Tibial nerve (tissue), 4 donors: ENCODE results near the gene ZNF25. TPM values are rescaled to one million over a fixed set of nuclear protein-coding genes. Genes with fewer than 3 reads are reported as not detected.

Experiments
- DNase-seq, 2 donors: peaks; one replicate each; pipeline ENCODE4 v3.0.0-alpha.2; 2019; ENCODE audit warnings: low spot score in 2 of 2
- H3K27ac ChIP-seq, 4 donors: fragments of 200-600 bp; sonication (generic) in 3 of 4; one replicate each; pipeline ENCODE4 v1.5.1; 2017 to 2019; ENCODE audit warnings: mild to moderate bottlenecking in 1 of 4
- H3K27me3 ChIP-seq, 2 donors: fragments of 200-600 bp; sonication (generic) in 1 of 2; one replicate each; pipeline versions ENCODE4 v1.5.1 to v1.6.0; 2017 to 2019
- H3K36me3 ChIP-seq, 3 donors: fragments of 200-600 bp; sonication (generic); one replicate each; pipeline ENCODE4 v1.5.1; 2018 to 2019
- H3K4me1 ChIP-seq, 4 donors: fragments of 200-600 bp; sonication (generic) in 3 of 4; one replicate each; pipeline ENCODE4 v1.5.1; 2017 to 2019
- H3K4me3 ChIP-seq, 4 donors: fragments of 200-600 bp; sonication (generic) in 3 of 4; one replicate each; pipeline ENCODE4 v1.5.1; 2017 to 2019; ENCODE audit warnings: mild to moderate bottlenecking in 1 of 4, moderate library complexity in 1 of 4
- H3K9me3 ChIP-seq, 4 donors: fragments of 200-600 bp; sonication (generic) in 3 of 4; one replicate each; pipeline ENCODE4 v1.5.1; 2017 to 2019
- EP300 ChIP-seq, 2 donors: sonication (generic); formaldehyde crosslinking; IDR thresholded peaks; one replicate each; pipeline ENCODE4 v1.6.1; 2017; ENCODE audit warnings: antibody characterized with exemption in 2 of 2, mild to moderate bottlenecking in 1 of 2
- POLR2A ChIP-seq, 2 donors: fragments of 450-650 bp; IDR thresholded peaks; one replicate each; pipeline ENCODE4 v1.6.1; 2017; ENCODE audit warnings: antibody characterized with exemption in 2 of 2, mild to moderate bottlenecking in 2 of 2, moderate library complexity in 2 of 2
- WGBS, 2 donors: methylation state at CpG; one replicate each; pipeline ENCODE4 v1.1.5; 2018; 5-methylcytosine and 5-hydroxymethylcytosine counted together
- total RNA-seq, 4 donors: library from RNA; depleted of rRNA; stranded (reverse); fragments of >200 nt; gene quantifications; one replicate each; pipeline ENCODE4 v1.1.0, GENCODE V29; 2016
- TF ChIP-seq, protein P1 (sequence below), 5 experiments: fragments of 200-600 bp in 3 of 5; fragments of 450-650 bp in 2 of 5; sonication (generic) in 3 of 5; IDR thresholded peaks; one replicate each; pipeline ENCODE4 v1.5.1; 2016 to 2019; ENCODE audit warnings: antibody characterized with exemption in 5 of 5, mild to moderate bottlenecking in 3 of 5, moderate library complexity in 2 of 5

Gene ZNF25
- total RNA-seq, 4 donors from 2014 or later, result 13.8 to 23.2 (median 18.7) TPM

DNA sequence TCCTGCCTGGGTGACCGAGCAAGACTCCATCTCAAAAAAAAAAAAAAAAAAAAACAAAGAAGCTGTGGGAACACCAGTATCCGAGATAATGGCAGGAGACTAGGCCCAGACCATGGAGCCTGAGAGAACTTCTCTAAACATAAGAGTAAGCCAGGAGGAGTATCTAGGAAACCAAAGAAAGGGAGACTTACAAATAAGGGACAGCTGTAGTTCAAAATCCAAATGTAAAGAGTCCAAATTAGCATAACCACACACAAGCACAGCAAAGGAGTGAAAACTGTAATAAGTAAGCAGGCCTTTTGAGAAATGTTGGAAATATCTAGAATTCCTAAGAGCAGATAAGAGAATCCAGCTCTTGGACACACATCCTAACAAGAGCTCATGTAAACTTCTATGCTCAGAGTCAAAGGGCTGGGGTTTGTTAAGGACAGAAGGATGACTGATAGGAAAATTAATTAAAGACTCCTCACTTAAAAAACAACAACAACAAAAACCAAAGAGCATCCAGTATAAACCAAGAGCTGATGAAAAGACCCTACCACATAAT lies 15.8 kb downstream of the ZNF25 start:
- DNase-seq, result no peak
- no peaks in the 10 kb centered on the region for H3K4me1 ChIP-seq
- H3K27ac ChIP-seq, result no peak overlapping the region
- no peaks in the 10 kb centered on the region for H3K27me3 ChIP-seq
- no peak overlapping the region for H3K4me3 ChIP-seq
- H3K36me3 ChIP-seq, result peaks cover 0 to 88% (median 12%) of the 10 kb centered on the region in 3 donors
- 85 to 96% methylated on average over 2 of the region's 2 CpGs for WGBS, 2 donors
- TF ChIP-seq, protein P1, sequence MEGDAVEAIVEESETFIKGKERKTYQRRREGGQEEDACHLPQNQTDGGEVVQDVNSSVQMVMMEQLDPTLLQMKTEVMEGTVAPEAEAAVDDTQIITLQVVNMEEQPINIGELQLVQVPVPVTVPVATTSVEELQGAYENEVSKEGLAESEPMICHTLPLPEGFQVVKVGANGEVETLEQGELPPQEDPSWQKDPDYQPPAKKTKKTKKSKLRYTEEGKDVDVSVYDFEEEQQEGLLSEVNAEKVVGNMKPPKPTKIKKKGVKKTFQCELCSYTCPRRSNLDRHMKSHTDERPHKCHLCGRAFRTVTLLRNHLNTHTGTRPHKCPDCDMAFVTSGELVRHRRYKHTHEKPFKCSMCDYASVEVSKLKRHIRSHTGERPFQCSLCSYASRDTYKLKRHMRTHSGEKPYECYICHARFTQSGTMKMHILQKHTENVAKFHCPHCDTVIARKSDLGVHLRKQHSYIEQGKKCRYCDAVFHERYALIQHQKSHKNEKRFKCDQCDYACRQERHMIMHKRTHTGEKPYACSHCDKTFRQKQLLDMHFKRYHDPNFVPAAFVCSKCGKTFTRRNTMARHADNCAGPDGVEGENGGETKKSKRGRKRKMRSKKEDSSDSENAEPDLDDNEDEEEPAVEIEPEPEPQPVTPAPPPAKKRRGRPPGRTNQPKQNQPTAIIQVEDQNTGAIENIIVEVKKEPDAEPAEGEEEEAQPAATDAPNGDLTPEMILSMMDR (IDR thresholded peaks at IDR 0.05), result no peak
- TF ChIP-seq POLR2A (IDR thresholded peaks at IDR 0.05), result no peak
- no peak for TF ChIP-seq EP300 (IDR thresholded peaks at IDR 0.05)
- H3K9me3 ChIP-seq, result peaks cover 0 to 14% (median 0%) of the 10 kb centered on the region in 4 donors

DNA sequence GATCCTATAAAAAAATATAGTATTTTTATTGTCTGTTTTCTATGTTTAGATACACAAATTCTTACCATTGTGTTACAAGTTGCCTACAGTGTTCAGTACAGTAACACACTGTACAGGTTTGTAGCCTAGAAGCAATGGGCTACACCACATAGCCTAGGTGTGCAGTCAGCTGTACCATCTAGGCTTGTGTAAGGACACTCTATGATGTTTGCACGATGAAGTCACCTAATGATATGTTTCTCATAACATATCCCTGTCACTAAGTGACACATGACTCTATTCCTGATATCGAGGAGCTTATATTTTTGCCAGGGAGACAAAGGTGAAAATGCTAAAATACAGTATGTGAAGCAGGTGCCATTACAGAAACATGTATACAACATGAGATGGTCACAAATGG lies 18.6 kb downstream of the ZNF25 start:
- Histone ChIP-seq H3K27me3 (no peaks in the 10 kb centered on the region), H3K4me1 (no peaks in the 10 kb centered on the region), H3K27ac (no peak overlapping the region), H3K4me3 (no peak overlapping the region), H3K36me3 (peaks cover 0 to 90% (median 18%) of the 10 kb centered on the region in 3 donors), H3K9me3 (no peaks in the 10 kb centered on the region)
- WGBS, 2 donors, result 89 to 95% methylated on average over 2 of the region's 2 CpGs
- TF ChIP-seq EP300 (IDR thresholded peaks at IDR 0.05) (no peak), POLR2A (IDR thresholded peaks at IDR 0.05) (no peak)
- TF ChIP-seq, protein P1 (IDR thresholded peaks at IDR 0.05), result no peak
- DNase-seq, result no peak

DNA sequence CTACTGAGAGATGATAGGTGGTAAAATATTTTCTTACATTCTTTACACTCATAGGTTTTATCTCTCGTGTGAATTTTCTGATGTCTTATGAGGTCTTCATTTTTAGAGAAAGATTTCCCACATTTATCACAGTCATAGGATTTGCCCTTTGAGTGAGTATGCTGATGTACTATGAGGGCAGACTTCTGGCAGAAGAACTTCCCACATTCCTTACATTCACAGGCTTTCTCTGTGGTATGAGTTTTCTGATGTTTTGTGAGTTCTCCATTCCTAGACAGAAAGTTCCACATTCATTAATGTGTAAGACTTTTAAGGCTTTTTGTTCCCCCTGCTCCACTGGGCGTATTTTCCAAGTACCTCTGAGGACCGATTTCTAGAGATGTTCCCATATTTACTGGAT lies 23.5 kb downstream of the ZNF25 start:
- WGBS, 2 donors, result 91 to 92% methylated on average over 3 of the region's 3 CpGs

DNA sequence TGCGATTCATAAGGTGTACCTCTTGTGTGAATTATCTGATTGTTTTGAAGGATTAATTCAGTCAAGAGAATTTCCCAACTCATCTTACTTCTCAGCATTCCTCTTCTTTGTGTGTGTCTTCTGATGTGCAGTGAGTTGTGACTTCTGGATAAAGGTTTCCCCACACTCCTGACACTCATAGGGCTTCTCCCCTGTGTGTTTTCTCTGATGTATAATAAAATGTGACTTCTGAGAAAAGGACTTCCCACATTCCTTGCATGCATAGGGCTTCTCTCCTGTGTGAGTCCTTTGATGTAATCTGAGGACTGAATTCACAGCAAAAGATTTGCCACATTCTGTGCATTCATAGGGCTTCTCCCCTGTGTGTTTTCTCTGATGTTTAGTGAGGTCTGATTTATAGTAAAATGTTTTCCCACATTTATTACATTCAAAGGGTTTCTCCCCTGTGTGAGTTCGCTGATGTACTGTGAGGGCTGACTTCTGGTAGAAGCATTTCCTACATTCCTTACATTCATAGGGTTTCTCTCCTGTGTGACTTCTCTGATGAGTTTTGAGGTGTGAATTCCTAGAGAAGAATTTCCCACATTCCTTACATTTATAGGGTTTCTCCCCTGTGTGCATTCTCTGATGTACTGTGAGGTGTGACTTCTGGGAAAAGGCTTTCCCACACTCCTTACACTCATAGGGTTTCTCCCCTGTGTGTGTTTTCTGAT lies 24.2 kb downstream of the ZNF25 start:
- H3K36me3 ChIP-seq, result peaks cover 5 to 96% (median 19%) of the 10 kb centered on the region in 3 donors
- no peak for DNase-seq

More for the DNA sequence above, 23.5 kb downstream of the ZNF25 start:
- no peak for DNase-seq
- no peaks in the 10 kb centered on the region for H3K4me1 ChIP-seq
- H3K27ac ChIP-seq, result no peak overlapping the region
- H3K36me3 ChIP-seq, result peaks cover 5 to 97% (median 19%) of the 10 kb centered on the region in 3 donors
- TF ChIP-seq, protein P1 (IDR thresholded peaks at IDR 0.05), result no peak
- TF ChIP-seq POLR2A (IDR thresholded peaks at IDR 0.05), result no peak
- TF ChIP-seq EP300 (IDR thresholded peaks at IDR 0.05), result no peak
- H3K9me3 ChIP-seq, result no peaks in the 10 kb centered on the region
- no peak overlapping the region for H3K4me3 ChIP-seq
- no peaks in the 10 kb centered on the region for H3K27me3 ChIP-seq

DNA sequence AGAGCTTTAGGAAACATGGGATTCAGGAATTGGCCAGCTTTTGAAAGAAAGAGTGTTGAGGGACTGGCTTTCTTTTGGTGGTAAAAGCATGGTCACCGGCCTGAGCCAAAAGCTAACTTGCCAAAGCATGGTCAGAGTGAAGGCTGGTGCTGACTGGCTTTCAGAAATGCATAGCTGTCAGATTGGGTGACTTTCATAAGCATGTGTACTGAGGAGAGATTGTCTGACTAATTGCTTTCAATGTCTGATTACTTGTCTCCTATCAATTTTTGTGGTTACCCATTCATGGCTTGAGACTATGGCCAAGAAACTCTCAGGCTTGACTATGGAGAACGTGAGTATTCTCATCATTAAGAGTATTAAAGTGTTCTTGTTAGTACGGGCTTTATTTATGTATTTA lies 28.2 kb downstream of the ZNF25 start:
- Histone ChIP-seq H3K4me3 (no peak overlapping the region), H3K9me3 (no peaks in the 10 kb centered on the region), H3K4me1 (no peaks in the 10 kb centered on the region), H3K36me3 (peaks cover 5 to 85% (median 5%) of the 10 kb centered on the region in 3 donors), H3K27ac (no peak overlapping the region), H3K27me3 (no peaks in the 10 kb centered on the region)
- WGBS, 2 donors, result 72 to 84% methylated on average over 3 of the region's 3 CpGs
- TF ChIP-seq EP300 (IDR thresholded peaks at IDR 0.05), result no peak
- TF ChIP-seq, protein P1 (IDR thresholded peaks at IDR 0.05), result no peak
- TF ChIP-seq POLR2A (IDR thresholded peaks at IDR 0.05), result no peak
- no peak for DNase-seq

More for the DNA sequence above, 24.2 kb downstream of the ZNF25 start:
- Histone ChIP-seq H3K27me3 (no peaks in the 10 kb centered on the region), H3K4me3 (no peak overlapping the region), H3K9me3 (no peaks in the 10 kb centered on the region), H3K27ac (no peak overlapping the region), H3K4me1 (no peaks in the 10 kb centered on the region)
- WGBS, 2 donors, result 81 to 85% methylated on average over 2 of the region's 2 CpGs
- TF ChIP-seq, protein P1 (IDR thresholded peaks at IDR 0.05), result no peak
